ENCODE data around the gene IL12RB2.

DNA sequence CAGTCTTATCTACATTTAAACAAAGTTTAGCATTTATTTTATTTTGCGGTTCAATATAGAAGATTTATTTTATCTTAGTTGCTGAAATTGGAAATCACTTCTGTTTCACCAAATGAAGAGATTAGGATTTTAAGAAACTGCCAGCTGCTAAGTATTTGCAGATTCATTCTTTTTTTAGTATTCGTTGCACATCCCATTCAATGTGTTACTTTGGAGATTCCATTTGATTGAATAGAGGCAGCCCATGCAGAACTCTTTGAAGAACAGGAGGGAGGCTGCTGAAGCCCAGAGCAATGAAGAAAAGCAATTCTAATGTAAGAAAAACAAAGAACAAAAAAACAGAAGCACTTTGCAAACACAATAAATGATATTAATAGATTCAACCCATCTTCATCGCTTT is 38.6 kb upstream of the IL12RB2 start:
- TF ChIP-seq, protein P1, sequence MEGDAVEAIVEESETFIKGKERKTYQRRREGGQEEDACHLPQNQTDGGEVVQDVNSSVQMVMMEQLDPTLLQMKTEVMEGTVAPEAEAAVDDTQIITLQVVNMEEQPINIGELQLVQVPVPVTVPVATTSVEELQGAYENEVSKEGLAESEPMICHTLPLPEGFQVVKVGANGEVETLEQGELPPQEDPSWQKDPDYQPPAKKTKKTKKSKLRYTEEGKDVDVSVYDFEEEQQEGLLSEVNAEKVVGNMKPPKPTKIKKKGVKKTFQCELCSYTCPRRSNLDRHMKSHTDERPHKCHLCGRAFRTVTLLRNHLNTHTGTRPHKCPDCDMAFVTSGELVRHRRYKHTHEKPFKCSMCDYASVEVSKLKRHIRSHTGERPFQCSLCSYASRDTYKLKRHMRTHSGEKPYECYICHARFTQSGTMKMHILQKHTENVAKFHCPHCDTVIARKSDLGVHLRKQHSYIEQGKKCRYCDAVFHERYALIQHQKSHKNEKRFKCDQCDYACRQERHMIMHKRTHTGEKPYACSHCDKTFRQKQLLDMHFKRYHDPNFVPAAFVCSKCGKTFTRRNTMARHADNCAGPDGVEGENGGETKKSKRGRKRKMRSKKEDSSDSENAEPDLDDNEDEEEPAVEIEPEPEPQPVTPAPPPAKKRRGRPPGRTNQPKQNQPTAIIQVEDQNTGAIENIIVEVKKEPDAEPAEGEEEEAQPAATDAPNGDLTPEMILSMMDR (conservative IDR thresholded peaks at IDR 0.05; ENCODE audit: low read depth in 2 of 2), result no peak
- TF ChIP-seq, protein P2, sequence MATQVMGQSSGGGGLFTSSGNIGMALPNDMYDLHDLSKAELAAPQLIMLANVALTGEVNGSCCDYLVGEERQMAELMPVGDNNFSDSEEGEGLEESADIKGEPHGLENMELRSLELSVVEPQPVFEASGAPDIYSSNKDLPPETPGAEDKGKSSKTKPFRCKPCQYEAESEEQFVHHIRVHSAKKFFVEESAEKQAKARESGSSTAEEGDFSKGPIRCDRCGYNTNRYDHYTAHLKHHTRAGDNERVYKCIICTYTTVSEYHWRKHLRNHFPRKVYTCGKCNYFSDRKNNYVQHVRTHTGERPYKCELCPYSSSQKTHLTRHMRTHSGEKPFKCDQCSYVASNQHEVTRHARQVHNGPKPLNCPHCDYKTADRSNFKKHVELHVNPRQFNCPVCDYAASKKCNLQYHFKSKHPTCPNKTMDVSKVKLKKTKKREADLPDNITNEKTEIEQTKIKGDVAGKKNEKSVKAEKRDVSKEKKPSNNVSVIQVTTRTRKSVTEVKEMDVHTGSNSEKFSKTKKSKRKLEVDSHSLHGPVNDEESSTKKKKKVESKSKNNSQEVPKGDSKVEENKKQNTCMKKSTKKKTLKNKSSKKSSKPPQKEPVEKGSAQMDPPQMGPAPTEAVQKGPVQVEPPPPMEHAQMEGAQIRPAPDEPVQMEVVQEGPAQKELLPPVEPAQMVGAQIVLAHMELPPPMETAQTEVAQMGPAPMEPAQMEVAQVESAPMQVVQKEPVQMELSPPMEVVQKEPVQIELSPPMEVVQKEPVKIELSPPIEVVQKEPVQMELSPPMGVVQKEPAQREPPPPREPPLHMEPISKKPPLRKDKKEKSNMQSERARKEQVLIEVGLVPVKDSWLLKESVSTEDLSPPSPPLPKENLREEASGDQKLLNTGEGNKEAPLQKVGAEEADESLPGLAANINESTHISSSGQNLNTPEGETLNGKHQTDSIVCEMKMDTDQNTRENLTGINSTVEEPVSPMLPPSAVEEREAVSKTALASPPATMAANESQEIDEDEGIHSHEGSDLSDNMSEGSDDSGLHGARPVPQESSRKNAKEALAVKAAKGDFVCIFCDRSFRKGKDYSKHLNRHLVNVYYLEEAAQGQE (IDR thresholded peaks at IDR 0.05; ENCODE audit: unreplicated experiment), result no peak
